B cell (primary cell): ENCODE data around the gene C15orf40. TPM values are rescaled to one million over a fixed set of nuclear protein-coding genes. Genes with fewer than 3 reads are reported as not detected.

Experiments
- ATAC-seq: fragments of 200-7000 bp; cut with Tn5 transposase; one replicate; pipeline ENCODE4 v1.10.0; 2021; ENCODE audit warnings: low read depth, mild to moderate bottlenecking, moderate number of reproducible peaks, moderate library complexity
- CTCF ChIA-PET: fragments of 350-600 bp; sonication (Branson Sonifier 250); formaldehyde crosslinking; loops from one replicate; lab custom pipeline; 2021; ENCODE audit warnings: antibody characterized with exemption, inconsistent platforms; lab: Charles Lee
- POLR2A ChIA-PET: fragments of 350-600 bp; sonication (Branson Sonifier 250); formaldehyde crosslinking; loops from one replicate; lab custom pipeline; 2021; ENCODE audit warnings: antibody characterized with exemption; lab: Charles Lee
- DNase-seq: peaks from one replicate; pipeline ENCODE4 v3.0.0; 2013
- H2AFZ ChIP-seq: 2 replicates; pipeline ENCODE4 v1.6.1; 2012; ENCODE audit warnings: mild to moderate bottlenecking, low read depth, low read length; ENCODE audit not compliant: insufficient read depth, poor library complexity, severe bottlenecking
- H3K27ac ChIP-seq, 2 donors: 1 replicate in 1 of 2; 2 replicates in 1 of 2; pipeline ENCODE4 v1.5.1; 2012 to 2013; ENCODE audit warnings: low read length in 2 of 2, mild to moderate bottlenecking in 2 of 2, moderate library complexity in 1 of 2
- H3K27me3 ChIP-seq, 4 experiments: fragments of 200-600 bp in 1 of 4; sonication (generic) in 1 of 4; replicated peaks in 1 of 4; 1 replicate in 2 of 4; 2 replicates in 2 of 4; pipeline versions ENCODE4 v1.6.1 to v1.7.0; 2013 to 2016; ENCODE audit warnings: low read length in 3 of 4, mild to moderate bottlenecking in 2 of 4, mixed read lengths in 1 of 4, moderate library complexity in 1 of 4; ENCODE audit not compliant: insufficient read depth in 4 of 4, control insufficient read depth in 3 of 4; ENCODE audit errors: control extremely low read depth in 1 of 4
- H3K36me3 ChIP-seq, 2 experiments: replicated peaks in 1 of 2; 1 replicate in 1 of 2; 2 replicates in 1 of 2; pipeline versions ENCODE4 v1.6.1 to v1.7.1; 2013; ENCODE audit warnings: low read length in 1 of 2; ENCODE audit not compliant: insufficient read depth in 2 of 2, control insufficient read depth in 1 of 2; ENCODE audit errors: control extremely low read depth in 1 of 2, extremely low read depth in 1 of 2
- H3K4me1 ChIP-seq, 2 donors: fragments of 200-600 bp in 1 of 2; sonication (generic) in 1 of 2; 1 replicate in 1 of 2; 2 replicates in 1 of 2; pipeline versions ENCODE4 v1.5.1 to v1.6.1; 2013 to 2017; ENCODE audit warnings: low read length in 2 of 2; ENCODE audit not compliant: control insufficient read depth in 2 of 2, insufficient read depth in 2 of 2
- H3K4me2 ChIP-seq: replicated peaks from 2 replicates; pipeline ENCODE3; 2012; ENCODE audit warnings: mild to moderate bottlenecking, low read depth, low read length; ENCODE audit not compliant: poor library complexity, severe bottlenecking
- H3K4me3 ChIP-seq, 5 experiments: fragments of 200-600 bp in 1 of 5; sonication (generic) in 1 of 5; 1 replicate in 3 of 5; 2 replicates in 2 of 5; pipeline versions ENCODE4 v1.5.1 to v1.7.0; 2011 to 2016; ENCODE audit warnings: low read length in 4 of 5, mild to moderate bottlenecking in 4 of 5, low read depth in 2 of 5, control low read depth in 1 of 5, moderate library complexity in 1 of 5; ENCODE audit not compliant: insufficient read depth in 1 of 5; ENCODE audit errors: control extremely low read depth in 1 of 5, extremely low read depth in 1 of 5
- H3K79me2 ChIP-seq: fragments of 200-600 bp; sonication (generic); one replicate; pipeline ENCODE4 v1.6.0; 2016; ENCODE audit warnings: low read length; ENCODE audit not compliant: control insufficient read depth, insufficient read depth
- H3K9ac ChIP-seq: fragments of 200-600 bp; sonication (generic); 2 replicates; pipeline ENCODE4 v1.6.1; 2017; ENCODE audit warnings: mild to moderate bottlenecking, low read length, moderate library complexity
- H3K9me3 ChIP-seq, 3 donors: one replicate each; pipeline versions ENCODE4 v1.6.1 to v1.7.1; 2013; ENCODE audit warnings: low read length in 2 of 3; ENCODE audit not compliant: control insufficient read depth in 2 of 3, insufficient read depth in 1 of 3; ENCODE audit errors: control extremely low read depth in 1 of 3
- H4K20me1 ChIP-seq: 2 replicates; pipeline ENCODE4 v1.6.0; 2012; ENCODE audit warnings: mild to moderate bottlenecking, low read length; ENCODE audit not compliant: insufficient read depth, control insufficient read depth, poor library complexity, severe bottlenecking
- H3K27ac Mint-ChIP-seq: one replicate; pipeline ENCODE4 v1.8.0; 2021; ENCODE audit warnings: mixed read lengths
- H3K27me3 Mint-ChIP-seq: one replicate; pipeline ENCODE4 v1.8.0; 2021; ENCODE audit warnings: mixed read lengths
- H3K4me1 Mint-ChIP-seq: one replicate; pipeline ENCODE4 v1.8.0; 2021; ENCODE audit warnings: mixed read lengths
- H3K4me3 Mint-ChIP-seq: one replicate; pipeline ENCODE4 v1.8.0; 2021; ENCODE audit warnings: mixed read lengths
- H3K9me3 Mint-ChIP-seq: one replicate; pipeline ENCODE4 v1.8.0; 2022; ENCODE audit warnings: mixed read lengths; ENCODE audit not compliant: insufficient read depth
- EZH2 ChIP-seq: IDR thresholded peaks from 2 replicates; pipeline ENCODE4 v1.6.1; 2012; ENCODE audit warnings: borderline replicate concordance, low read depth, mild to moderate bottlenecking, moderate library complexity, low read length; ENCODE audit not compliant: insufficient read depth, poor library complexity, severe bottlenecking
- WGBS: methylation state at CpG from one replicate; pipeline ENCODE4 v1.1.5; 2013; ENCODE audit warnings: missing lambda C conversion rate; ENCODE audit not compliant: insufficient coverage; 5-methylcytosine and 5-hydroxymethylcytosine counted together
- intact Hi-C: fragments of 100-400 bp; cut with micrococcal nuclease; formaldehyde crosslinking; loops from one replicate; pipeline ENCODE4 v1.10.0; 2022
- polyA plus RNA-seq: library from polyadenylated mRNA; depleted of rRNA; stranded (reverse); fragments of >200 nt; gene quantifications from 2 replicates; pipeline ENCODE4 v1.2.3, GENCODE V29; 2012
- total RNA-seq, 2 donors: library from RNA; stranded (reverse); fragments of 120-200 nt in 1 of 2; gene quantifications; 1 replicate in 1 of 2; 2 replicates in 1 of 2; pipeline versions ENCODE4 v1.2.3 to v1.2.4, GENCODE V29; 2013 to 2022
- TF ChIP-seq, protein P1 (sequence below): fragments of 200-600 bp; IDR thresholded peaks from one replicate; pipeline ENCODE4 v1.8.0; 2022; ENCODE audit warnings: antibody characterized with exemption, mild to moderate bottlenecking

The C15orf40 gene
- total and polyA plus RNA-seq, 2 donors (not counting 1 experiment from before 2014, with no cell fraction given): 24.0 to 40.7 TPM

GRCh38 chr15:82958638-82959037 lies 52.8 kb downstream of the C15orf40 start:
- WGBS: 100% methylated on average over 1 of the region's 1 CpG
- no peak for ATAC-seq
- Histone ChIP-seq H3K79me2 (no peaks in the 10 kb centered on the region), H3K27ac (no peak overlapping the region), H3K4me3 (no peak overlapping the region), H3K27me3 (no peaks in the 10 kb centered on the region), H4K20me1 (no peaks in the 10 kb centered on the region), H3K4me1 (no peaks in the 10 kb centered on the region), H3K9ac (no peak overlapping the region), H3K36me3 (no peaks in the 10 kb centered on the region), H2AFZ (no peak overlapping the region), H3K9me3 (no peaks in the 10 kb centered on the region), H3K4me2 (no peak overlapping the region)
- Mint-ChIP-seq H3K27me3 (no peaks in the 10 kb centered on the region), H3K4me3 (no peak overlapping the region), H3K9me3 (no peaks in the 10 kb centered on the region), H3K27ac (no peak overlapping the region), H3K4me1 (no peaks in the 10 kb centered on the region)
- ChIA-PET CTCF (no interaction called here), POLR2A (no interaction called here)
- intact Hi-C loops: no loop called here
- TF ChIP-seq, protein P1, sequence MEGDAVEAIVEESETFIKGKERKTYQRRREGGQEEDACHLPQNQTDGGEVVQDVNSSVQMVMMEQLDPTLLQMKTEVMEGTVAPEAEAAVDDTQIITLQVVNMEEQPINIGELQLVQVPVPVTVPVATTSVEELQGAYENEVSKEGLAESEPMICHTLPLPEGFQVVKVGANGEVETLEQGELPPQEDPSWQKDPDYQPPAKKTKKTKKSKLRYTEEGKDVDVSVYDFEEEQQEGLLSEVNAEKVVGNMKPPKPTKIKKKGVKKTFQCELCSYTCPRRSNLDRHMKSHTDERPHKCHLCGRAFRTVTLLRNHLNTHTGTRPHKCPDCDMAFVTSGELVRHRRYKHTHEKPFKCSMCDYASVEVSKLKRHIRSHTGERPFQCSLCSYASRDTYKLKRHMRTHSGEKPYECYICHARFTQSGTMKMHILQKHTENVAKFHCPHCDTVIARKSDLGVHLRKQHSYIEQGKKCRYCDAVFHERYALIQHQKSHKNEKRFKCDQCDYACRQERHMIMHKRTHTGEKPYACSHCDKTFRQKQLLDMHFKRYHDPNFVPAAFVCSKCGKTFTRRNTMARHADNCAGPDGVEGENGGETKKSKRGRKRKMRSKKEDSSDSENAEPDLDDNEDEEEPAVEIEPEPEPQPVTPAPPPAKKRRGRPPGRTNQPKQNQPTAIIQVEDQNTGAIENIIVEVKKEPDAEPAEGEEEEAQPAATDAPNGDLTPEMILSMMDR: no peak
- no peak for TF ChIP-seq EZH2
- no peak for DNase-seq

- H3K27me3 Mint-ChIP-seq: peaks cover 15% of the 10 kb centered on the region
- H3K27ac ChIP-seq: no peak within 1 kb of the TSS
- H3K36me3 ChIP-seq: no peaks in the 10 kb centered on the region
- H3K4me1 ChIP-seq: peaks cover 19 to 27% of the 10 kb centered on the region in 2 donors
- TF ChIP-seq, protein P1: no peak
- TF ChIP-seq EZH2: no peak
- H3K4me3 ChIP-seq: peak within 1 kb of the TSS in 4 of 5 experiments; percentile 26 to 63 (median 44)
- peak; percentile 78 for ATAC-seq
- ChIA-PET CTCF (no interaction called here), POLR2A (interaction anchor here (0.6 kb wide), 1 partner anchor 24 kb away, joined by 12 read pairs; no protein-coding TSS in a partner anchor)
- peak within 1 kb of the TSS; percentile 61 for H3K9ac ChIP-seq
- 1% methylated on average over 118 of the region's 119 CpGs for WGBS
- peak within 1 kb of the TSS; percentile 64 for H2AFZ ChIP-seq
- H3K27me3 ChIP-seq: peaks cover 0 to 5% (median 5%) of the 10 kb centered on the region in 4 experiments
- H3K4me1 Mint-ChIP-seq: peaks cover 9% of the 10 kb centered on the region
- no peaks in the 10 kb centered on the region for H3K9me3 ChIP-seq
- H4K20me1 ChIP-seq: no peaks in the 10 kb centered on the region
- peak within 1 kb of the TSS; percentile 84 for H3K4me2 ChIP-seq
- peak within 1 kb of the TSS; percentile 76 for H3K4me3 Mint-ChIP-seq
- intact Hi-C loops: no loop called here
- DNase-seq: peak; percentile 41
- H3K79me2 ChIP-seq: no peaks in the 10 kb centered on the region
- H3K9me3 Mint-ChIP-seq: no peaks in the 10 kb centered on the region
- H3K27ac Mint-ChIP-seq: no peak within 1 kb of the TSS
Observed at GRCh38 chr15:82952158-82953081, 59.0 kb downstream of the C15orf40 start, which contains the start of gene HOMER2. Gene HOMER2 (minus strand): TSS chr15:82952720. CDS start chr15:82952535, 185 bp downstream.
